ENCODE results near the gene MAX. TPM values are rescaled to one million over a fixed set of nuclear protein-coding genes. Genes with fewer than 3 reads are reported as not detected.

The MAX gene
- total RNA-seq, 1 experiment from 2014 or later = 50.4 TPM

DNA sequence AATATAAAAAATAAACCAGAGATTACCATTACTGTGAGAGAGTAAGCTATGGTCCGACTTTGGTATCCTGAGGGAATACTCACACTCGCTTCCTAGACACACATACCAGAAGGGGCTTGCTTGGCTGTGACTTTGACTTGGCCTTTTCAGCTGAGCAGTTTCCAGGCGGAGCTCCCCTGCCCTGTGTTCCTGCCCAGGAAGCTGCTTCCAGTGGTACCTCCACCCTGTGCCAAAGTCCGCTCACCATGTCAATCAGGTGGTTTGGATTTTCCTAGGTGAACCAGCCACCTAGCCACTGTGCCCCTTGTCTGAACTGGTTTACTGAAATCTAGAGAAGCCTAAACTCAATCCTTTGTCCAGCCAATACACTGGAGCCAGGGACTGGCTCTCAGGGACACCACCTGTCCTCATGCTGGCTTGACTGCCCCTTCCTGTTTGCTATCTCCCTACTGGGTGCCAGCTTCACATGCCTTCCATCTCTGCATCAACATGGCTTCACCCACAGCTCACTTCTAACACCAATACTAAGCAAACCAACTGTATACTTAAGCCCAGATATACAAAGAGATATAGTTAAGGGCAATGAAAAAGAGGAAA lies 28.6 kb downstream of the MAX start:
- DNase-seq (ENCODE audit: low read depth) = no peak

- DNase-seq (ENCODE audit: low read depth) = no peak
Observed at GRCh38 chr14:65072937-65073336, 29.4 kb downstream of the MAX start.

GRCh38 chr14:65072256-65072655 lies 30.1 kb downstream of the MAX start:
- DNase-seq (ENCODE audit: low read depth) = no peak

DNA sequence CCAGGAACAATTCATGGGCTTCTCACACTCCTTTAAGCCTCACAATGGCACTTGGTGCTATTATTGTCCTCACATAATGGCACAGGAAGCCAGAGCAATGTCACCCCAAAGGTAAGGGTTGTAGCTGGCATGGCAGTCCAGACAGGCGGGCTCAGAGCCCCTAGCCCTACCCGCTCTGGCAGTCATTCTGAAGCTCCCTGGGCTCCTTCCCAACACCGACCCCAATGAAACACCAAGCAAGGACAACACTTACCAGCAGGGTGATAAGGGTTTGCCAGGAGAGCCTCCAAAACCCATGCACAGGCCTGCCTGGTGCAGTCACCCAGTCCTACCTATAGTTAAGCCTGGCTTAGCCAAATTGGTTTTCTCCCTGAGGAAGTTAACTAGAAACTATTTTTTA lies 30.8 kb downstream of the MAX start:
- DNase-seq (ENCODE audit: low read depth) = no peak

GRCh38 chr14:65070471-65070976 lies 31.8 kb downstream of the MAX start:
- no peak for DNase-seq (ENCODE audit: low read depth)

GRCh38 chr14:65069874-65070413 lies 32.4 kb downstream of the MAX start:
- DNase-seq (ENCODE audit: low read depth) = no peak

- no peak for DNase-seq (ENCODE audit: low read depth)
Observed at GRCh38 chr14:65065719-65066118, 36.6 kb downstream of the MAX start.

DNA sequence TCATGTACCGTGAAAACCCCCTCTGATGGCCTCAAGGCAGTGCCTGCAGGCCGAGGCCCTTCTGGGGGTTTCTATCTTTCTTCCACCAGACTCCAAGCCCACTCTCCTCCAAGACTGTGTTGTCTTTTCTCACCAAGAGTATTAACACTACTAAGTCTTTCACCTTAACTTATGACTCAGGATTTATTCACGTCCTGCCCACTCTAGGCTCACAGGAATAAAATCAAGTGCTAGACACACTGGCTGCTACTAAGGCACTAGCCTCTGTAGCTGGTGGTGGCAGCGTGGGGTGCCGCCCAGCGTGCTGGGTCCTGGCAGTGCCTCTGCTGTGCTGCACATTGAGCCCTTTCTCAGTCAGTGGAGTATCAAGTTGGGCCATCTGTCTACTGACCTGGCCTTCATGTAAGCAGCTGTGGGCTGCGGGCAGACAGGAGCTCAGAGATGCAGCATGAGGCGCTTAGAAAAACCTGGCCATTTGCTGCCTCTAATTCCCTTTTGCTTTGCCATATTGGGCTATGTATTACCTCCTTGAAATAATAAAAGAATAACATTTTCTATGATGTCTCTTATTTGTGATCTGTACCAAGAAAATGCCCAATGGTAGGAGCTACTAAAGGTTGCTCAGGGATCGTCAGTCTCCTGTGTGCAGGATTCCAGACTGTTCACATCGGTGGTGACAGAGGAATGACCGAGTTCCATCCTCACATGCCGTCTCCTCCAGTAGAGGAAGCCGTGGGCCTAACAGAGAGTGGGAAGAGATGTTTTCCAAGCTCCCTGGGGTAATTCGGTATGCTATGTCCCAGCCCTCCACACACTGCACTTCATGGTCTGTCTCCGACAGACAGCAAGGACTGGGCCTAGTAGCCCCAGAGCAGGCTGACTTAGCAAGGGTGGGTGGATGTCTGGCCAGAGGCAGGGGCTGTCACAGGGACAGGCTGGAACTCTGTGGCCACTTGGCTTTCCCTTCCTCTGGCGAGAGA lies 39.9 kb downstream of the MAX start:
- peak; percentile 41 for DNase-seq (ENCODE audit: low read depth)

- no peak for DNase-seq (ENCODE audit: low read depth)
Observed at GRCh38 chr14:65057695-65058094, 44.6 kb downstream of the MAX start.

GRCh38 chr14:65054471-65055085 lies 47.7 kb downstream of the MAX start:
- no peak for DNase-seq (ENCODE audit: low read depth)

DNA sequence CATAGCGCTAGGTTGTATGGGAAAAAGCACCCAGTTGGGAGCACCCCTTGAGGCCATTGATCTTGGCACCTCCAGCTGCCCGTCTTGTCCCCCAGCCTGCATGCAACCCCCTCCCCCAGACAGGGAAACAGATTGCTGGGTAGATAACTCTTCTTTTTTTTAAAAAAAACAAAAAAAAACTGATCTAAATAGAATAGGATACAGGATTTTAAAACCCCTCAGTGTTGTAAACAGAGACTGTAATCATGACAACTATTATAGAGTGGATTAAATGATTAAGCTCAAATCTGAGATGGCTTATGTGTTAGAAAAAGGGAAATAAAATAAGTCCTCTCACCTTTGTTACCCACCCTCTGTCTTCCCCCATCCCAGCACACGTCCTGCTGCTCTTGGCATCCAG lies 48.9 kb downstream of the MAX start:
- DNase-seq (ENCODE audit: low read depth) = no peak

GRCh38 chr14:65052832-65053231 lies 49.5 kb downstream of the MAX start:
- DNase-seq (ENCODE audit: low read depth) = no peak

DNA sequence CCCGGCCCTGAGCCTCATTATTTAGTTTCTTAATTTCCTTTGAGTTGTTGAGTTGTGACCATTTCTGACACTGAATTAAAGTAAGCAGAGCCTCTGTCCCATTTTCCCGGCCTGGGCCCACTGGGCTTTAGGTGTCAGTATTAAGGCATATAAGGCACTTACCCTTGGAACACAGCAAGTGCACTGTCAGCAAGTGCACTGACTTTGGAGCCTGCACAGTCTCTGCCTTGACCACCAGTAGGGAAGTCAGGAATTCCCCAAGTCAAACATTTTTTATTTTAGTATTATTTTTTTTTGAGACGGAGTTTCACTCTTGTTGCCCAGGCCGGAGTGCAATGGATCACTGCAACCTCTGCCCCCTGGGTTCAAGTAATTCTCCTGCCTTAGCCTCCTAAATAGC lies 56.6 kb downstream of the MAX start:
- DNase-seq (ENCODE audit: low read depth) = no peak

DNA sequence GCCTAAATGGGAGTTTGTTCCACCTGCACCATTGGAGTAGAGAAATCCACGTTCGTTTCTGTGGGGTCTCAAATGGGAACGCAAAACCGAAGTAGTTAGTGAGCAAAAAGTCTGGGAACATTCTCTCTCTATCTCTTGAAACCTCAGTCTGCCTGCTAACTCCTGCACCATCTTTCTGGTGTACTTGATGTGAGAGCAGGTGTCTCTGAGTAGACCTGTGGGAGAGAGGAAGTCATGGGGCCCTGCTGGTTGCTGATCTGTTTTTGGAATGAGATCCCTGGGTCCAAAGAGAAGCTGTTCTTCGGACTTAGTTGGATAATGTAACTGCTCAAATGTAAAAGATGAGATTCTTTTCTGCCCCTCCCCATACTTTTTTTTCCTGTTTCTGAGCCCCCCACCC lies 57.3 kb downstream of the MAX start:
- DNase-seq (ENCODE audit: low read depth) = no peak

DNA sequence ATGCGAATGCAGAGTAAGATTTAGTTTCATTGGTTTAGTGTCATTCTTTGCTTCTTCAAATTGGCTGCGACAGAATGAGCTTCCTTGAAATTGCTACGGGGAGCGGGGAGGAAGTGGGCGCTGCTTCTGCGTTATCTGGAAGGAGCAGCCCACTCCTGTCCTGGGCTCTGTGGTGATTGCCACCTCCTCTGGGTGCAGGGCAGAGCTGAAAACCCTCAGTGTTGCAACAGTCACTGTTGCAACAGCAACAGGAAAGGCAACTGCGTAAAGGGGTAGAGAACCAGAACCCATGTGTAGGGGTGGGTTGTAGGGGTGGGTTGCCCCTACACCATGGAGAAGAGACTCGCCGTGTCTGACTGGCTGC lies 57.7 kb downstream of the MAX start:
- no peak for DNase-seq (ENCODE audit: low read depth)

DNA sequence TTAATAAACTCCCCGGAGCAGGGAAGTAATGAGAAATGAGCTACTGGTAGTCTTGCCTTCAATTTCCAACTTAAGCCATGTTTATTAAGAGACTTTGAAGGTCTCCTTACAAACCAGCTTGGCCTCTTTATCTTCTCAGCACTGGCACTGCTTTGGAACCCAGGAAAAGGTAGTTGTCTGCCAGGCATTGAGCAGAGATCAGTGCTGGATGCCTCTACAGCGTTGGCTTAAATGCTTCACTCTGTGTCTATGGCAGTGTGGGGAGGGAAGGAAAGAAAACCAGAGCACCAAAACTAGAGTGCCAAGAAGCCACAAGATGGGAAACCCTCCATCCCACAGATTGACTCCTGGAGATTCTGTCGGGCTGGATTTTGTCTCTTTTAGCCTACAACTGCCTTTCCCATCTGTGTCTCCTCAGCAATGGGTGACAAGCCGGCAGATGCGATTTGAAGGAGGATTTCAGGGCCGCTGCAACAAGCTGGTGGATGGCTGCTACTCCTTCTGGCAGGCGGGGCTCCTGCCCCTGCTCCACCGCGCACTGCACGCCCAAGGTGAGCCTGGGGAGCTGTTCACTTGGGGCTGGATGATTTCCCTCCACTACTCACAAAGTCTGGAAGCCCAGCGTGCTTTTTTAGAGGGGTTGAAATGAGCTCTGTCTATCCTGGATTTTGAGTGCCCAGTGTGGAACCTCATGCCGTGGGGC lies 58.3 kb downstream of the MAX start:
- DNase-seq (ENCODE audit: low read depth) = no peak

- DNase-seq (ENCODE audit: low read depth) = no peak
Observed at GRCh38 chr14:65042731-65043372, 59.5 kb downstream of the MAX start.

DNA sequence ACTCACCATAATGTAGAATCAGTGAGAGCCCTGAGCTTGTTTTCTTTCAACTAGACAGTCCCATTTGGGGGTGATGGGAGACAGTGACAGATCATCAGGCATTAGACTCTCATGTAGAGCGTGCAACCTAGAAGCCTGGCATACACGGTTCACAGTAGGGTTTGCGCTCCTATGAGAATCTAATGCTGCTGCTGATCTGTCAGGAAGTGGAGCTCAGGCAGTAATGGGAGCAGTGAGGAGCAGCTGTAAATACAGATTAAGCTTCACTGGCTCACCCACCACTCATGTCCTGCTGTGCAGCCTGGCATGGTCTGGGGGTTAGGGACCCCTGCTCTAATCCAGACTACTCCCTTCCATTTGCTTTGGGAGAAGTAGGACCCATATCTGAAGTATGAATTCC lies 60.0 kb downstream of the MAX start:
- DNase-seq (ENCODE audit: low read depth) = no peak

DNA sequence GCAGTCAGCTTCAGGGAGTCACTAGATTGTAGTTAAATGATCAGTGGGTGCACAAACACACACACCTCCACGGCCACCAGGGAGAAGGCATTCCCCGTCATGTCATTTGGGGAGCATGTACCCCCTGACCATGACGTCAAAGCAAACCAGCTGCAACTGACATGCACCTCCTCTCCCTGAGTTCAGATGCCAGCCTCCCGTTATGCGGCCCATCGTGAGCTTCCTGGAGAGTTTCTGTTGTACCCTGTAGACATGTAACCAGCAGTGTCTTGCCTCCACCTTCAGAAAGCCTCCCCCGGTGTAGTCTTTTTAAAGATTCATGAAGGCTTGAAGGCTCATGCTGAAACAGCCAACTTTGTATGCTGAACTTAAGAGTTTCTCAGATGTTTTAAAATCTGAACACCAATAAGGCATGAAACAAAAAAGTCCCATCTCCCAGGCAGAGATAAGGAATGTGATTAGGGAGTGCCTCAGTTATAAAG lies 60.8 kb downstream of the MAX start:
- no peak for DNase-seq (ENCODE audit: low read depth)

GRCh38 chr14:65040666-65041433 lies 61.5 kb downstream of the MAX start:
- DNase-seq (ENCODE audit: low read depth) = no peak
